HG03432 (cell line): Measurements from ENCODE around the gene GFI1.
"Not testable (repeated sequence)": the region's sequence is repeated elsewhere in the genome, so short reads cannot be mapped to it uniquely, and the experiment has no call there.

ENCODE experiments used
- ATAC-seq: cut with Tn5 transposase; IDR thresholded peaks from one replicate; pipeline ENCODE4 v1.9.1; 2021; ENCODE audit warnings: mild to moderate bottlenecking, moderate library complexity; ENCODE audit not compliant: unreplicated experiment

Gene GFI1

DNA sequence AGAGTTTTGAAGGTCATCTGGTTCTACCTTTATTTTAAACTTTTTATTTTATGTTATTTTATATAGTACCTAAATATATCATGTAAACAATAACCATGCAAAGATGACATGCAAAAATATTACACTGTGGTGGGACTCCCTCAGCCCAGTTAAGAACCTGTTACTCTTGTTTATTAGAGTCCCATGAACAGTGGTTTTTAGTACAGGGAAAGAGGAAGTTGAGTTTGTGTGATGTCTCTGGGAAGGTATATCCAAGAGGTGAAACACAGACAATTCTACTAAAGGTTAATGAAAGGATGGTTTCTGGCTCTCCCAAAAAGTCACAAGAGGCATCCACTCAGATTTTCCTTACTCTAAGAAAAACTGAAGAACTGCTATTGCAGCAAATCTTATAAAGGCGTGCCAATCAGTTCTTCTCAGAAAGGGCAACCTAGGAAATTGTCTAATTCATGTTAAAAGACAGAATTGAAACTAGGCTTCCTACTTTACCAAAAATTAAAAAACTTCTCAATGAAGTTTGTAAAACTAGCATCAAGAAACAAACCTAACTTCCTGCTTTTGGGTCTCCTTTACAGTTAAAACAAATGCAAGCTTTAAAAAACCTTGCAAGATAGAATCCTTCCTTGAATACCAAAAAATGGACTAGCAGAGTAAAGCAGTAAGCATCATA, 19.9 kb downstream of the GFI1 start:
- ATAC-seq = no peak

DNA sequence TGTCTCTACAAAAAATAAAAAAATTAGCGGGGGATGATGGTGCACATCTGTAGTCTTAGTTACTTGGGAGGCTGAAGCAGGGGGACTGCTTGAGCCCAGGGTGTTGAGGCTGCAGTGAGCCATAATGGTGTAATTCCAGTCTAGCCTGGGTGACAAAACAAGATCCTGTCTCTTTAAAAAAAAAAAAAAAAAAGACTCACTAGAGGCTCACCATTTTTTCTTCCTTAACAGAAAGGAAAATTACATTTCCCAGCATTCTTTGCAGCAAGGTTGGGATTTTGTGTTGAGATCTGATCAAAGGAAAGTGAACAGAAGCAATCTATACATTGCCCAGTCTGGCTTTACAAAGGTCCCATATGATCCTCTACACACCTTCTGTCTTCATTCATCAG, 21.5 kb downstream of the GFI1 start:
- ATAC-seq = no peak

DNA sequence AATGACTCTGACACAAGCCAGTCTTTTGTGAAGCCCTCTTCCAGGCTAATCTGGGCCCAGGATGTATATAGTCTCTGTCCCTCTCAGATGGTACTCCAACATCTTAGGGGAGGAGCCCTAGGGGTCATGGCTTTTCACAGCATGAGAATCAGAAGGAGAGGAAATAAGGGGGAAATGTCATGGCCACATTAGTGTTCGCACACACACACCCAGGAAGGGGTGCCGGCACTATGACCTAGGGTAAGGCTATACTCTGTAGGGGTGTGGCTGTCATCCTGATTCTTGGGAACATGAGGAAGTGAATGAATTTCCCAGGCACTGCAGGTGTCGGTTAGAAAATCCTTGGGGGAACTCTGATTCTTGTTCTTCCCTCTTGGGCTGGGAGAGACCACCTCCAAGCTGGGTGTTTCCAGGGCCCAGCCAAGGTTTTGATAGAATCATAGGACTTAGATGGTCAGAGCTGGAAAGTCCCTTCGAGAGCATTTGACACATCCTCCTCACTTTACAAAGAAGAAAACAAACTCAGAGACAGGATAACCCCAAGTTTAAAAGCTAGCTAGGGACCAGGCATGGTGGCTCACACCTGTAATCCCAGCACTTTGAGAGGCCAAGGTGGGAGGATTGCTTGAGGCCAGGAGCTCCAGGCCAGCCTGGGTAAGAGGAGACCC, 22.0 kb downstream of the GFI1 start:
- ATAC-seq = no peak

DNA sequence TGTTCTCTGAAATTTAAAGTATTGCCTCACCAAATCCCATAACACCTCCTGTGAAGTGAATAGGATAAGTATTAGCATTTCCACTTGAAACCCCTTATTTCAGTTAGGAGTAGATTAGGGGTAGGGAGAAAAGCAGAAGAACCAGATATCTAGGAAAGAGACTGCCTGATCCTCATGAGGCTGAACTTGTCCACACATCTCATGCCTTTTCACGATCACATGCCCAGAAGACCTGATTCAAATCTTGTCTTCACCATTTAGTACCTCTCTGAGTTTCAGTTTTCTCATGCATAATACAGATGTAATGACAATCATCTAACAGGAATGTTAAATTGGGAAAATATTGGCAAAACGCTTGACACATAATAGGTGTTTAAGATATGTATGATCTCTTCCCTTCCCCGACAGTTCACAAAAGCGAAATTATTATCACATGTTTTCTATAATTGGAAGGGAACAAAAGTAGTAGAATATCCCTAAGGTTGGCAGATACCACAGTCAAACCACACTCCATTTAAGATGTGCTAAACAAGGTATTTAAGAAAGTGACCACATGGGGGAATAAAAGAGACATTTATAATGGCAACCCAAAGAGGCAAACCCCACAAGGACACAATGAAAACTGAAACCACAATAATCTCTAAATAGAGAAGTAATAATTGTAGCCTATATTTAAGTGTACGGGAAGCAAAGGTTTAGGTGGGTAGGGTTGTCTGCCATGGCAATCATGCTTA, 25.2 kb downstream of the GFI1 start:
- ATAC-seq = peak; percentile 77

DNA sequence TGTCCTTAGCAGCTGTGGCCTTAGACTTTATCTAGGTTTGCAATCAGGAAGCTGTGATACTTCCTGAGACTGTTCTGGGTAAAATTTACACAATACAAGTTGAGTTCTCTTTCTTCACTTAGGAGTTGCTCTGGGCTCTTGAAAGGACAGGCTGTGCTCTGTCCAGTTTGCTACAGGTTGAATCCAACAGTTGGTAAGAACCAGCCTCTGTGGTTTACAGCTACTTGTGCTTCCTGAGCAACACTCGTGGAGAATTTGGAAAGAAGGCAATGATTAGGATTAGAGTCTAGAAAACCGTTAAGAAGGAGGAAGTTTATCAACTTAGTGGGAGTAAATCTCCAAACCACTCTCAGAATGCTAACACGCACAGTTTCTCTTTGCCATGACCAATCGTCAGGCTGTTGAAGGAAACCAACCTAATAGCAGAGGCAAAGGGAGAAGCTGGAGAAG, 26.8 kb downstream of the GFI1 start:
- no peak for ATAC-seq

DNA sequence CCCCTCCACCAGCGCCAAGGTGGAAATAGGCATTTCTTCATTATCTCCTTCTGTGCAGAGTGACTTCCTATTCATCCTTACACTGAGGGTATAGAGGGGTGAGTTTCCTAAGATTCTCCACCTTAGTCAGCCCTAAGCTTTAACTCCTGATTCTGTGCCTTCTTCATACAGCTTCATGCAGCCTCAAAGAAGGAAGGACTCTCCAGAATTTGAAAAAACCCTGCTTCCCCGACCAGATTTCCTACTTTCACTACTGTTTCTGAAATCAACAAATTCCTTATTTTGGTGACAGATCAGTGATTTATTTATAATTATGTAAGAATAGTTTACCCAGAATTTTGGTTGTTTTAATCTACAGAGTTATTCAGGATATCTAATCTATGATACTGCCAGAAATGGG, 28.6 kb downstream of the GFI1 start:
- ATAC-seq = no peak

DNA sequence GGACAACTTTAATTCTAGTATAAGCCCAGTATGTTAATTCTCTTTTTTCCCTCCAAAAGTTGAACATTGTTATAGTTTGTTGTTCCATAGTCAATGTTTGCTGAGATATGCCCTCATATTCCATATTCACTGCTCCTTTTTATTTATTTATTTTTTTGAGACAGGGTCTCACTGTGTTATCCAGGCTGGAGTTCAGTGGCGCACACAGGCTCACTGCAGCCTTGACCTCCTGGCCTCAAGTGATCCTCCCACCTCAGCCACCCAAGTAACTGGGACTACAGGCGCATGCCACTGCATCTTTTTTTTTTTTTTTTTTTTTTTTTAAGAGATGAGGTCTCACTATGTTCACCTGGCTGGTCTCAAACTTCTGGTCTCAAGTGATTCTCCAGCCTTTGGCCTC, 38.7 kb downstream of the GFI1 start:
- no peak for ATAC-seq

DNA sequence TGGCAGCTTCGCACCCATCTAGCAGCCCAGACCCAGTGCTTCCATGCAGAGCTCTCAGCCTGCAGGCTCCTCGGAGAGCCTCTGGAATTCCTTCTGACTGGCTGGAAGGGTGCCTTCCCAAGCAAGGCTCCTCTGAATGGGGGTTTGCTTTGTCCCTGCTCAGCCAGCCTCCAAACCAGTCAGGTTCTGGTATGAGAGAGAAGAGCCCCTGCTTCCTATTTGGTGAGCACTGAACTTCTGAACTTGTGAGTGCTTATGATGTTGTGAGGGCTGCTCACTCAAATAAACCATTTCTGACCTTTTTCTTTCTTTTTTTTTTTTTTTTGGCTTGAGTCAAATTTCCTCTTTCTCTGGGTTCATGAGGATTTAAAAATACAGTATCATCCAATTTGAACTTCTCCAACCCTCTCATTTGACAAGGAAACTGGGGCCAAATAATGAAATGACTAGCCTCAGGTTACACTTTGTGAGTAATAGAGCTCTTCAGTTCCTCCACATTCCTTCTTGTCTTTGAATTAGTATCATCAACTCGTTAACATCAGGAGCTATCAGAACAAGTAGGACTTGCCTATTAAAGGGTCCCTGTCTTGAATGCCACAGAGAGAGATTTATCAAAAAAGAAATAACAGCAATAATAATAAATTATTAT, 39.6 kb downstream of the GFI1 start:
- no peak for ATAC-seq

DNA sequence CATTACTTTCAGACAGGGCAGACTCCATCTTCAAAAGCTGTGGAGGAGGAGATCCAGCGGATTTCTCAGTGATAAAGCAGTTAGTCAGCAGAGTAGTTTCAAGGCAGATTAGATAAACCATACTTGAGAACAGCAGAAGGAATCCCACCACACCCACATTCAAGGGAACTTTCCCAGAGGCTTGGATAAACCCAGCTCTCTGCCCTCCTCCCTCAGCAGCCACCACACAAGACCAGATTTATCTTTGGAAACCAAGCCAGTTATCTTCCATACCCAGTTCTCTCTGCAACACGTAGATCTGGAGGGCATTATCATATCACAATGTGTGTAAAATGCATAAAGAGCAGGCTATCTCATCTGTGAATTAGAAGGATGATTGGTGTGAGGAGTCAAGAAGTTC, 40.2 kb downstream of the GFI1 start:
- no peak for ATAC-seq

DNA sequence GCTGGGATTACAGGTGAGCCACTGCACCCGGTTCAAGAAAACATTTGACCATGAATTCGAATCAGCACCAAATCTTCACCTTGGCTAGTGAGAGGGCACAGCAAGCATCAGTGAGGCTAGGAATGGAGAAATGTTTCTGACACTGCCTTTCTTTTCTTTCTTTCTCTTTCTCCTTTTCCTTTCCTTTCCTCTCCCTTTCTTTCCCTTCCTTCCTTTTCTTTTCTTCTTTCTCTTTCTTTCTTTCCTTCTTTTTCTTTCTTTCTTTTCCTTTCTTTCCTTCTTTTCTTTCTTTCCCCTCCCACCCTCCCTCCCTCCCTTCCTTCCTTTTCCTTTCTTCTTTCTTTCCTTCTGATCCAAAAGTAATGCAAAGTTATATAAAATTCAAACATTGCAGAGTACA, 40.9 kb downstream of the GFI1 start:
- no peak for ATAC-seq

DNA sequence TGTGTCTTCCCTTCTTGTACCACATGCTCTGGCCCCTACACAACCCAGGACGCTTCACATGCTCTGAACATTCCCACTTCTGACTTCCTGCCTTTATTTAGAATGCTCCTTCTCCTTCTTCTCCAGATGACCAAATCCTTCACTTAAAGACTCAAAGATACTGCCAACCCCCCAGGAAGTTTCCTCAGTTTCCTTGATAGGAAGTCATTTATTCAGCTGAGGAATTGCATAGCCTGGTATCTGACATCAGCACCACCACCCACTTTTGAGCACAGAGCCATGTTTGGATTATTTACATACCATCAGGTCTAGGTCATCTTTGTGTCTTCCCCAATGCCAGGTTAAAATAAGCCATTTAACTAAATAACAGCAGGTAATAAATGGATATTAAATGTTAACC, 42.4 kb downstream of the GFI1 start:
- no peak for ATAC-seq

DNA sequence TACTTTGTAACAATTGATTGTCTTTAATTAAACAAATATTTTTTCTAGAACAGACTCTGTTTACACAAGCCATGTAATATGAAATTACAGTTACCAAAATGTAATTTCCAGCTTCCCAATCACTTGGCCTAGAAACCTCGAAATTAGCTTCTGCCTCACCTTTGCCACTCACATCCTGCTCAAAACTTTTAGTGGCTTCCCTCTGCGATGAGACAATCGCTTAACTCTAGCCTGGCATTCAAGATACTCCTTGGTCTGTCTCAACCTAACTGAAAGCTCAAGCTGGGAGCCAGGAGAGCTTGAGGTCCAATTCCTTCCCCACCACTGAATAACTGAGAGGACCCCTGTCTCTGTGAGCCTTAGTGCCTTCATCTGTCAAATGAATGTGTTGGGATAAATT, 42.8 kb downstream of the GFI1 start:
- ATAC-seq = no peak

DNA sequence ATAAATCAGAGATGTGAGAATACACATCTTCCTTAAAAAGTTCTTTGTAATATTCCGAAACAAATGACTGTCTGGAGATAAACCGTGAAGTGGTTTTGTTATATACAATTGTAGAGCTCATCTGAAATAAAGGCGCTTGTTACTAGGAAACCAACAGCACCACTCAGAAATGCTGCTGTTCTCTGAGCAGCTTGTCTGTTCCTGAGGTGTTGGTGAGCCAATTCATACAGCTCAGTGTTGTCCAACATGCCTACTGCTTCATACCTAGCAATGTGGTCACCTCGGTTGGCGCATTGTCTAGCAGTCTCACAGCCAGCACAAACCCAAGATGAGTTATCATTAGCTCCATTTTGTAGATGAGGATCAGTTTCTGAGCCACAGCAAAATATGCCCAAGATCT, 44.4 kb downstream of the GFI1 start:
- no peak for ATAC-seq

DNA sequence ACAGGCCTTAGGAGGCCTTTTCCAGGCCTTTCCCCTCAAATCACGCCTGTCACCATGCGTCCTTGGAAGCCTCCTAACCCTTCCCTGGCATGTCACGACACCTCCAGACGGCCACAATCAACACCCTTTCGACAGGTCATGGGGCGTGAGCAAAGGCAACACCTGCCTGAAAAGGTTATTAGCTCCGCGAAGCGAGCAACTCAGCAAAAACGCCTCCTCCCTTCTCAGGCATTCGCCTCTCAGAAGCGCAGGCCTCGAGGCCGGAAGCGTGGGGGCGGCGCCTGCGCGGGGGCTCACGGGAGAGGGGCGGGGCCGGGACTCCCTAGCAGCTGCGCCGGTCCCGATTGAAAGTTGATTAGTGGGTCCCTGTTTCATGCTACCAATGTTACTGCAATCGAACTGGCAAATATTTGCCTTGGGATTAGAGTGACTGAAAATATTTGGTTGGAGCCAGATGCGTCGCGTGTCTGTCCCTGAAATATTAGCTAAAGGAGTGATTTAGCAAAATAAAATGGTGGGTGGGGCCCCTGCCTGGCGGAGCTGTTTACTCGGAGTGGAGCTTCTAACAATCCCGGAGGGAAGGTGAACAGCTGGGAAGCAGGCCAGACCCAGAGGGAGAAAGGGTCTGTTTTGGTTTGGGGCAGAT, 44.9 kb downstream of the GFI1 start:
- no peak for ATAC-seq

DNA sequence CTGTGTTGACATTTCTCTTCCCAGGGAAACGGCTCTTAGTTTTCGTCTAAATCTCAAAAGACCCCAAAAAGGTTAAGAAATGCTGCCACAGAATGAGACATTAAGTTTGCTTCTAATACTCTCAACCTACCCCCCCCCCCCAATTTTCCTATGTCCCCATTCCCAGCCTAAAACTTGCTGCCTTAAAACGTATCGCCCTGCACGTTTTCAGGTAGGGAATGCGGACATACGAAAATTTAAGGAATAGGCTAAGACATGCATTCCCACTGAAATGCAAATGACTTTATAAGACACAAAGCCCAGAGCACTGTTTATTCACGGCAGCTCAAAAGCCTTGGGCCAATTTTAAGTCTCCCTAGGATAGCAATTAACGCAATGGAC, 45.4 kb downstream of the GFI1 start:
- no peak for ATAC-seq

DNA sequence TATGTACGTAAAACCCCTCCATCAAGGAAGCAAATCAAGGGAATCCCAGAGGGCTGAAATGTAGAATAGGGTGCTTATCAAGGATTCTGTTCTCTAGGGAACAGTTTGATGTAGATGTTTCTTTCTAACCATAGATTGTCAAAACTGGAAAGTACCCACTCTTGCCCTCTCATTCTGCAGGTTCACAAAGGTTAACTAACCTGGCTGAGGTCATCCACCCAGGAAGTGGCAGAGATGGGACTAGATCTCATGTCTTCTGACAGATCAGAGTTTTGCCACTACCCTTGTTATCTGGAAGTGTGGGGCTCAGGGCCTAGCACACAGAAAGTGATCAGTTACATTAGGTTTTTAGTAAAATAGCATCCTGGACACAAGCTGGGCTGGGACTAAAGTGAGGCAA, 47.4 kb downstream of the GFI1 start:
- ATAC-seq = no peak

DNA sequence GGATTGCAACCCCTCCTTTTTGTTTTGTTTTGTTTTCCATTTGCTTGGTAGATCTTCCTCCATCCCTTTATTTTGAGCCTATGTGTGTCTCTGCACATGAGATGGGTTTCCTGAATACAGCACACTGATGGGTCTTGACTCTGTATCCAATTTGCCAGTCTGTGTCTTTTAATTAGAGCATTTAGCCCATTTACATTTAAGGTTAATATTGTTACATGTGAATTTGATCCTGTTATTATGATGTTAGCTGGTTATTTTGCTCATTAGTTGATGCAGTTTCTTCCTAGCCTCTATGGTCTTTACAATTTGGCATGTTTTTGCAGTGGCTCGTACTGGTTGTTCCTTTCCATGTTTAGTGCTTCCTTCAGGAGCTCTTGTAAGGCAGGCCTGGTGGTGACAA, 52.2 kb downstream of the GFI1 start:
- not testable (repeated sequence) for ATAC-seq

DNA sequence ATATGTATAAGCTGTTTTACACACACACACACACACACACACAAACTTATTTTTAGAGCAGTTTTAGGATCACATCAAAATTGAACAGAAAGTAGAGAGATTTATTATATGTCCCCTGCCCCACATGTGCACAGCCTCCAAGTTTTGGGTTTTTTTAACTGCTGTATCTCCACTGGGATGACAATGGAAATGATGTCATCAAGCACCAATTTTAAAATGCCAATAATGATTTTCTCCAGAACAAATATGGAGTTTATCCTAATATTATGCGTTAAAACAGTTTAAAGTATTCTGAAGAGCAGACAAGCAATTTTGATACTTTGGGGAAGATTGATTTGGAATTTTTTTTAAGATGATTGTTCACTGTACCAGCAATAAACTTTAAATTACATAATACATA, 56.7 kb downstream of the GFI1 start:
- ATAC-seq = no peak

DNA sequence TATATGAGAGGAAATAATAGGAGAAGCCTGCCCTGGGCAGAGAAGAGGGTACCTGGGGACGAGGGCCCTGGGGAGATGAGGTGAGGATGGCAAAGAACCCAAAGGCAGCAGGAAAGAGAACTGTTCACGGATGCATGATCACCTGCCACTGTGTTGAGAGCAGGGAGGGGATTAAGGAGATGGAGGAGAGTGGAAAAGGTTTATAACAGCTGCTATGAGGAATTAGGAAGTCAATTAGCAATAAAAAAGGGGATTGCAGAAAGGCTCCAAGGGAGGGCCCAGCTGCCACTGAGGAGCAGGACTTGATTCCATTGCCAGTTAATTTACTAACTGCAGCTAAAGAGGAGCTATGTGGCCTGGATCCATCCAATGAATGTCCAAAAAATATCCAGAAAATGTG, 61.1 kb downstream of the GFI1 start:
- no peak for ATAC-seq
